ENCODE measurements around the gene CETN3.
"Not testable (repeated sequence)": the region's sequence is repeated elsewhere in the genome, so short reads cannot be mapped to it uniquely, and the experiment has no call there.

The CETN3 gene

GRCh38 chr5:90345684-90346083, 63.9 kb downstream of the CETN3 start:
- no peak overlapping the region for H3K4me3 ChIP-seq (ENCODE audit: low read depth, low read length)
- in situ Hi-C loops (cut with HindIII; ENCODE audit: low sequenced_read_pairs), result no loop called here
- DNase-seq (ENCODE audit: low read depth), result no peak
- TF ChIP-seq CTCF (IDR thresholded peaks at IDR 0.05; ENCODE audit: low read depth, low read length, missing control alignments), result no peak

GRCh38 chr5:90344689-90345088, 64.9 kb downstream of the CETN3 start:
- DNase-seq (ENCODE audit: low read depth), result no peak
- no peak for TF ChIP-seq CTCF (IDR thresholded peaks at IDR 0.05; ENCODE audit: low read depth, low read length, missing control alignments)
- no peak overlapping the region for H3K4me3 ChIP-seq (ENCODE audit: low read depth, low read length)
- in situ Hi-C loops (cut with HindIII; ENCODE audit: low sequenced_read_pairs), result no loop called here

GRCh38 chr5:90343731-90344130, 65.8 kb downstream of the CETN3 start:
- DNase-seq (ENCODE audit: low read depth); in situ Hi-C loops (cut with HindIII; ENCODE audit: low sequenced_read_pairs); H3K4me3 ChIP-seq (ENCODE audit: low read depth, low read length): not testable (repeated sequence)

GRCh38 chr5:90342576-90342975, 67.0 kb downstream of the CETN3 start:
- TF ChIP-seq CTCF (IDR thresholded peaks at IDR 0.05; ENCODE audit: low read depth, low read length, missing control alignments), result no peak
- no peak overlapping the region for H3K4me3 ChIP-seq (ENCODE audit: low read depth, low read length)
- DNase-seq (ENCODE audit: low read depth), result no peak
- in situ Hi-C loops (cut with HindIII; ENCODE audit: low sequenced_read_pairs), result no loop called here
